HG02798 (cell line): ENCODE data around the gene CNTNAP4.

ENCODE experiments used
- ATAC-seq: cut with Tn5 transposase; IDR thresholded peaks from one replicate; pipeline ENCODE4 v1.9.1; 2021; ENCODE audit warnings: mild to moderate bottlenecking; ENCODE audit not compliant: unreplicated experiment, poor library complexity

CNTNAP4 gene

DNA sequence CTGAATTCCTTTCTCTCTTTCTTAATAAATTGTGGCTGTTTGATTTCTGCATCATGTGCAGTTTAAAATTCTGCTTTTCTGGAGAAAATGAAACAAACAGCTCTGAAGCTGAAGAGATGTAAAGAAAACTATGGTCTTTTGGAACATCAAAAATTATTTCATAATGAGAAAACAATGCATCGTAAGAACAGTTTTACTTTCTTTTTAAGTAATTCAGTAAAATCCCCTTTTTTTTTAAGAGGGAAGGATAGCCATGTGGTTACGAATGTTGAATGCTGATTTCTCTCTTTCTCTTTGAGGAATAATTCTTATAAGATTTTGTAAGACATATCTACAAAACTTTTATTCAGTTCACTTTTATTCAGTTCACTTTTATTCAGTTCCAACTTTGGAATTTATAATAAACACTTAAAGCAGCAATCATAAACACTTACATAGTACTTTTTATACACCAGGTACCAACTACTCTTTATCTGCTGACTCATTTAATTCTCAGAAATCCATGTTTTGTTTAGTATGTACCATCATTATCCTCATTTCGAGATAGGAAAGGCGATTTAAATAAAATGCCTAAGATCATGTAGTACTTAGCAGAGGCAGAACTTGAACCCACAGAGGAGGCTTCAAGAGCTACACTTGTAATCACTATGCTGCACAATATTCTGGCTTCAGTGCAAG, 26.6 kb downstream of the CNTNAP4 start:
- no peak for ATAC-seq

DNA sequence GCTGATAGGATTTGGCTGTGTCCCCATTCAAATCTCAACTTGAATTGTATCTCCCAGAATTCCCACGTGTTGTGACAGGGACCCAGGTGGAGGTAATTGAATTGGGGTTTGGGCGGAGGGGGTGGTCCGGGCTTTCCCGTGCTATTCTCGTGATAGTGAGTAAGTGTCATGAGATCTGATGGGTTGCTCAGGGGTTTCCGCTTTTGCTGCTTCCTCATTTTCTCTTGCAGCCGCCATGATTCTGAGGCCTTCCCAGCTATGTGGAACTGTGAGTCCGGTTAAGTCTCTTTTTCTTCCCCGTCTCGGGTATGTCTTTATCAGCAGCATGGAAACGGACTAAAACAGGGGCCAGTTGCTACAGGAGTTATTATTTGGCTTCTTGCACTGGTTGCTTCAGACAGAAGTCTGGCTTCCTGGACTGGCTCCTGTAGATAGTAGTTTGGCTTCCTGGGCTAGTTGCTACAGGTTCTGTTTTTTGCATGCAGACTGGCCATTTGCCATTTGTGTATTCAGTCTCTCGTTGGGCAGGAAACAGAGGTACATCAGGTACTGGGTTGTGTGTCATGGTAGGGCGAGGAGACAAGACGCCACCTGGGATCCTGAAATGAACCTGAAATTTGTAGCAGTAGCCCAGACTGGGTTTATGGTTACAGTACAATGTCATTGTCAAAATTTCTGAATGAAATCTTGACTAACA, 32.6 kb downstream of the CNTNAP4 start:
- ATAC-seq: no peak

DNA sequence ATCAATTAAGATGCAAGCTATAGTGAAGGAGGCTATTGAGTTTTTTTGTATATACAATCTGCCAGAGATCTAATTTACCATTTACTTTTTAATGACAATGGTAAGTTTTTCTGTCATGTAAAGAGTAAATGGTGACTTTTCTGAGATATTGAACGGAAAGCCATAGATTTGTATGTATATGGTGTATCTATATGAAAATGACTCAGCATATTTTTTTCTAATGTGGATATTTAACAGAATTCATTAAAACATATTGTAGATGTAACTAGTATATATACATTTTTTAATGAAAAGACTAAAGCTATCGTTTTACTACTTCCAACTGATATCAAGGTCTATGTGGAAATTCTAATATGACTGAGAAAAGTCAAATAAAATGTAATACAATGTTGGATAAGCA, 34.1 kb downstream of the CNTNAP4 start:
- ATAC-seq: no peak

DNA sequence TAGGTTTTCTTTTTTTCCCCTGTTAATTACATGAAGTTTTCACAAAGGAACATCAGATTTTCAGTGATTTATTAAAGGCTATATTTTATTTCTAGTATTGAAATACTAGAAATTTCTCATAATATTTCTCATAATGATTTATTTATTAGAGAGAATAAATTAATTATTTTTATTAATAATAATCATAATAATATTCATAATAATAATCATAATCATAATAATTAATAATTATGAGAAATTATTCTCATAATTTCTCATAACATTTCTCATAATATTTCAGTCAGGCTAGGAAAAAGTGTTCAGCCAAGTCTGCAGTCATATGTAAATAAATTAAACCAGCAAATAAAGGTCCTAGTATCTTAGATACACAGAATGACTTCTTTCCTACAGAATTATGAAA, 41.4 kb downstream of the CNTNAP4 start:
- ATAC-seq: no peak

DNA sequence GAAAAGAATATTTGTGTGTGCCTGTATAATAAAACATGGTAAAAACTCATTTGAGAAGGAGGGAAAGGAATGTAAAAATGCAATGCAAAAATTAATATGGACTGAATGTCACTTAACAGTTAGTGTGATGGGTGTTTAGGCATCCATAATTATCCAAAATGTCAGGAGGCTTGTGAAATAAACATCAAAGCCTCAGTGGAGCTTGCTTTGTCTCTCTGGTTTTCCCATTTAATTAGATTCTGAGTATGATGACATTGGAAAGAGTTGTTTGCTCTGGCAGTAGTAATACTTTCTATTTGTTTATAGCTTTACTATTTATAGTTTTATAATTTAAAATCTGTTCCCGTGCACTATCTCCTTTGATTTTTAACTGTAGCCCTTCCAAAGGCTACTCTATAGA, 51.9 kb downstream of the CNTNAP4 start:
- no peak for ATAC-seq

DNA sequence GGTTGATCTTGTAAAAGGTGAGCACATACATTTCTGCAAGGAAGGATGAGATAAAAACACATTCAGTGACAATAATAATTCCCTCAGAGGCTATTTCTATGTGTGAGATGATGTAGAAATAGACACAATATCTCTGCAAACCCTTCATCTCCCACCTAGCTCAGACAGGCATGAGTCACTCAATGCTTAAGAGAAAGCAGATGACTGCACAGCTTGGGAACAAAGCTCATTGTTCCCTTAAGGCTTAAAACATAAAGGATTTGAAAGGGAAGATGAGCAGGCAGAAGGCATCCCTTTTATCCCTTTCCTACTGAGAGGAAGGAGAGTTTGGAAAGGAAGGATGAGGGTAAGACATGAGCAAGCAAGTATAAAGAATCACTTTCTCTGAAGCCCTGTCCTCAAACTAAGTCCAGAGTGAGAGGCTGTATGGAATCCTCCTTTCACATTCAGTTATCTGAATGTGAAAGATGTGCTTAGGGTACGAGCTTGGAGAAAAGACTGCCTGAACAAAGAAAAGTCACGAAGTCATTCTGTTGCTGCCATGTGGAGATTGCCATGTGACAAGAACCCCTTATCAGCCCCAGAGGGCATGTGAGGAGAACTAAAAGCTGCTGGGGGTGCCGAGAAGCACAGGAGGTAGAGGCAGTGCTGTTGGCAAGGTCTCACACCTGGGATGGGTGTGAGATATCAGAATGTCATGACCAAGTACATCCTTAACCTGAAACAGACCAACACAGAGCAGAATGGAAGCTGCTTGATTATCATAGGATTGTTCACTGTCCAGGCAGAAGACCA, 58.2 kb downstream of the CNTNAP4 start:
- ATAC-seq: no peak

DNA sequence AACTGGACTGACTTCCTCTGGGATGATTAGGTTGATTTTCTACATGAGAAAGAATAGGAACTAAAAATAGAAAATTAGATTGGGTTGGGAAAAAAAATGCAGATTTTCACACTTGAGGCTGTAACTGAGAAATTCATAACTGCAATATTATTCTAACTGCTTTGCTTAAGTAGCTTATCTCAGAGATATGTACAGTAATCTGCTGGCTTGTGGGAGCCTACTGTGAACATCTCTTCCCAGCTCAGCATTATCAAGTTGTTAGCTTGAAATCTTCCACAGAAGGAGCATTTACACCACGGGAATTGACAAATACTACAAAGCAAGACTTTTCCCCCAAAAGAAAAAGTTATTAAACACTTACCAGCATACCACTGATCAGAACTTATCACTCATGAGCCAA, 58.9 kb downstream of the CNTNAP4 start:
- ATAC-seq: no peak

DNA sequence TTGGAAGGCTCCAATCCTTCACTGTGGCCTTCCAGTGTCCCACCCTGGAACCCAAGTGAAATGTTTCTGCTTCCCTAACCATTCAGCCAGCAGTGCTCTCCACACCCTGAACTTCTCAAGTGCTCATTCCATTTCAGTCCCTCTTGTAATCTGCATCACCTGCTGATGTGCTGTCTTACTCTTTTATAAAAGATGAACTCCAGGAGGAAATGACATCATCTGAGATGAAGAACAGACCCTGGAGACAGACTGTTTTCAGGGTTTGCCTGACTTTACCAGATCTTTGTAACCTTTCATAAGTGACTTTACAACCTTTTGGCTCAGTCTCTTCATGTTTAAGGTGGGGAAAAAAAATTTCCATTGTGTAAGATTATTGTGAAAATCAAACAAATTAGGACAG, 61.3 kb downstream of the CNTNAP4 start:
- no peak for ATAC-seq

DNA sequence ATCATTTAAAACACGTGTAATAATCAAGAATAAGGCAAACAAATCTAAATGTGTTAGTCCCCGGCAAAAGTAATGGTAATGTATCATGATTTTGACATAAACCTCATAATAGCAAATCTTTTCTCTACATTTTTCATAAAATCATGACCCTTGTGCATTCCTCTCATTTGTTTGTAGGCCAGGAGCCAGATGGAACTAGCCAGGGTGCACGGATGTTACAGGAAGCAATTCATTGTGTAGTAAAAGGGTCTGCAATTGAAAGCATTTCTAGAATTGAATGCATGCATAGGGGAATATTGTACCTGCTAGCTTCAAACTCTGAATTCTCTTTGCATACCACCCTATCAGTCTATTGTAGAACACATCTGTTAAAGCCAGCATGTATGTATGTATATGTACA, 66.6 kb downstream of the CNTNAP4 start:
- no peak for ATAC-seq

DNA sequence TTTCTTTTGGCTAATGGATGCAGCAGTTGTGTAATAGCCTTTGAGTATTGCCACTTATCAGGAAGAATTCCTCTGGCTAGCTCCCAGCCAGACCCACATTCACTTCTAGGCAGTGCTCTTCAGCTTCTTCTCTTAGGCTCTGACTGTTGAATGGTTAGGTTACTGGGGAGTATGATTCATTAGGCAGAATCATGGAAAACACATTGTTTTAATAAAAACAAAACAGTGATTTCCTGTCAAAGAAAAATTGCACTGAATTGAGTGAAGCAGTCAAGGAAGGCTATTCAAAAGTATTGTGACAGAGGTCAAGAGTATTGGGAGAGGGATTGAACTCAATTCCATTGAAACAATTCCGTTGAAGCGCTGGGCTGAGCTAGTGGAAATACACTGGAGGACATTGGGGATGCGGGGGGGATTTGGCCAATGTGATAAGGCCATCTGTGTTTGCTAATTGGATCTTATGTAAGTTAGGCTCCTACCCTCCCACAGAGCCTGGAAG, 68.0 kb downstream of the CNTNAP4 start:
- ATAC-seq: no peak

DNA sequence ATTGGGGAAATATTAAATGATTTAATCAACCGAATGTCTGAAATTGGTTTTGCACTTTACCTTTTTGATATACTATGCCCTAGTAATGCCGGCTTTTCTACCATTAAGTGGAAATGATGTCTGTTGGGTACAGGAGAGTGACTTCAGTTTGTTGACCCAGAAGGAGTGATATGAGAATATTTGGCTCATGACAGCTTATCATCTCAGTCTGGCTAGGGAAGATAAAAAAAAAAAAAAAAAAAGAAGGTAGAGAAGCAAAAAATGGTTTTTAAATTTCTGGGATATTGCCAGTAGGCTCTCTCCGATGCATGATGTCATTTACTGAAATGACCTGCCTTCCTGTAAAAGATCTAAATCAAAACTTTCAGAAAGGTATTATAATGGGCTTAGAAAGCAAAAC, 69.0 kb downstream of the CNTNAP4 start:
- ATAC-seq: no peak

DNA sequence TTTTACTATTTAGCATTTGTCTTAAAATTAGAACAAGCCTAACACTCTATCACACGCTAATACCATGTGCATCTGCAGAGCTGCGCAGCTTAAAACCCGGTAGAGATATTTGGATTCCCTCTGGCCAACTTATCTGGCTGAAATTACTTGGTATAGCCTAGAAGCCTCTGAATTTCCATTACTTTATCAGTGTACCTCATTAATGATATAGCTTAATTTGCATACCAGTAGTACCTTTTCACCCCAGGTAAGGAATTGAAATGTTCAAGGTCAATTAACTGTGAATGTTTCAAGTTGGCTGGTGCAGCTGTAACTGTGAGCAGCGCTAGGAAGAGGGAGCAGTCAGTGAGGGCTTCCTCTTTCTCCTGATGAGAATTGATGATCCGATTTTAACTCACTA, 74.2 kb downstream of the CNTNAP4 start:
- no peak for ATAC-seq

DNA sequence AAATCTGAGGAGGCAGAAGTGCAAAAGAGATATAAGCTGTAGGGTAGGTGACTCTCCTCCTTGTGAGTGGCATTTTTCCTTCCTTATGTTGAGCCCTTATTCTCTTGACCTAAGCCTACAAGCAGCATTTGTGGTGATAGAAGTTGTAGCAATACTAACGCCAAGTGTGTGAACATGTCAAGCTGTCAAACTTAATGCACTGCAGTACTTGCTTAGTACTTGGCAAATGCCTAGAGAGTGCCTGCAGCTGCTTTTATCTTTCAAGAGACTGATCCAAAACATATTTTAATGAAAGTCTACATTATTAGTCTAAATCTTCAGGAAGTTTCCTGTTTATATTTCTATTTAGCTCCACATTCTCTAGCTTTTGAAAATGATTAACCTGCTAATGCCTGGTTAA, 83.2 kb downstream of the CNTNAP4 start:
- no peak for ATAC-seq

DNA sequence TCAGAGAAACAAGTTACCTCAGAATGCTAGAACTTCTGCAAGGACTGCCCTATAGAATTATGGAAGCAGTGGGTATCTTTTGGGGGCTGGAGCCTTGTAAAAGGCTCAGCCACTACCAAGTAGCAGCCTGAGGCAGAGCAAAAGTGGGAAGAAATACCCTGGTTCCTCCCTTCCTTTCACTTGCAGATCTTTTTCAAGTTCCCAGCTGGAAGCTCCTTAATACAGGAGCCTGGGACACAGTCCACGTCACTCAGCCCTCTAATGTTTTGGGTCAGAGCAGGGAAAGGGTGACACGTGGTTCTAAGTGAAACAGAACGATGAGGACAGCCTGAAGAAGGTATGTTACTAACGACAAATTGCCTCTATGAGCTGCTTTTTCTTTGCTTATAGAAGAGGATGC, 93.1 kb downstream of the CNTNAP4 start:
- ATAC-seq: no peak

DNA sequence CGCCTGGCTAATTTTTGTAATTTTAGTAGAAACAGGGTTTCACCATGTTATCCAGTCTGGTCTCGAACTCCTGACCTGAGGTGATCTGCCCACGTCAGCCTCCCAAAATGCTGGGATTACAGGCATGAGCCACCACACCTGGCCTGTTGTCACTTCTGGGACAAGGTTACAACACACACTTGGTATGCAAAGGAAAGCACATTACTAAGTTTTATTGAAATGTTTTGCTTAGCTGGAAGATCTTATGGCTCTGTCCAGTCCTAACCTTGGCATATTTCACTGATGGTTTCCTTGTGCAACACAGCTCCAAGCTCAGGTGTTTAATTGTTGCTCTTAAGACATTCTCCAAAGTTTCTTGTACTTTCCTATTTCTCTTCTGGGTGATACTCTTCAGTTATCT, 94.2 kb downstream of the CNTNAP4 start:
- no peak for ATAC-seq

DNA sequence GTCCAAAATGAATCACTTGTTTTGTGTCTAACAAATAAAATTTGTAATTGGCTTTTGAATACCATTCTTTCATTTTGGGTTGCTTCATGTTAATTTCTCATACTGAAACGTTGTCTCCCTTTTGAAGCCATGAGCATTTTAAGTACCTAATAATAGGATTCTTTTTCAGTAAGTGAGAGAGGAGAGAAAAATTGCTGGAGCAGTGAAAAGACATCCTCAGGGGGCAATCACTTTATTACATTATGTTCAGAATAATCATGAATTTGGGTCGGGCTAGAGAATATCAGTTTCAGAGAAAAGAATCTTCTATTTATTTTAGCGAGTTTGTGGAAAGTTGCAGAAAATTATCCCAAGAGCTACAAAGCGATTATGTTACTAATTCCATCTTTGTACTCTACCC, 96.8 kb downstream of the CNTNAP4 start:
- ATAC-seq: no peak

DNA sequence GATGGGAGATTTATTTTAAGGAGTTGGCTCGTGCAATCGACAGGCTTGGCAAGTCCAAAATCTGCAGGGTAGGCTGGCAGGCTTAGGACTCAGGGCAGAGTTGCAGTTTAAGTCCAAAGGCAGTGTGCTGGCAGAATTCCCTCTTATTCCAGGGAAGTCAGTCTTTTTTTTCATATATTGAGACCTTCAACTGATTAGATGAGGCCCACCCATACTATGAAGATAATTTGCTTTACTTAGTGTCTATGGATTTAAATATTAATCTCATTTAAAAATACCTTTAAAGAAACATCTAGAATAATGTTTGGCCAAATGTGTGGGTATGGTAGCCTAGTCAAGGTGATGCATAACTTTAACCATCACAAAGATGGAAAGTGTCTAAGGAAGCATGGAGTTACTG, 99.8 kb downstream of the CNTNAP4 start:
- ATAC-seq: no peak

DNA sequence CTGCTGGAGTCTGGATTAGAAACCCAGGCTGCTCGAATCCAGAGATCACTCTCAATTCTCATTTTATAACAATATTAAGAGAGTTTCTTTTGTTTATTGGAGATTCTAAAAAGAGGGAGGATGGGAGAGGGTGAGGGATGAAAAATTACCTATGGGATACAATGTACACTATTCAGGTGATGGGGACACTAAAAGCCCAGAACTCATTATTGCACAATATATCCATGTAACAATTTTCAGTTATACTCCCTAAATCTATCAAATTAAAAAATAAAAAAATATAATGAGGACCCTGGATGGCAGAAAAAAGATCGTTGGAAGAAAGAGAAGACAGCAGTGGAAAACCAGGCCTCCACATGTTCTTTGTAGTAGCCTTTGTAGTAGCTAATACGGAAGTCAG, 100.8 kb downstream of the CNTNAP4 start:
- no peak for ATAC-seq

DNA sequence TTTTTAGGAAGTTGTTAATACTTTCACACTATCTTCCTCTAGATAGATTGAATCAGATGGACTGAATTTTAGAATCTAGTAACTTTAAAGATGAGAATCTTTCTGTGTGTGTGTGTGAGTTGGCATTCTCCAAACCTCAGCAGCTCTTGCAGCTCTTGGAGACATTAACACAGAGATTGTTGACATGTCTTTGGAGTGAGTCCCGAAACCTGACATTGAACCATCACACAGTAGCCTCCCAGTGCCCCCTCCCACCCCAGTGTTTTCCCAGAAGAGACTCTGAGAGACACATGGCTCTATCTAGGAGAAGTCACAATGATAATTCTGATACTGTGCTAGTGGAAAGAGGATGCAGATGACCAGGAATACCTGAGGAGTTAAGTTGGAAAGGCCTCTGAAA, 103.9 kb downstream of the CNTNAP4 start:
- ATAC-seq: no peak

DNA sequence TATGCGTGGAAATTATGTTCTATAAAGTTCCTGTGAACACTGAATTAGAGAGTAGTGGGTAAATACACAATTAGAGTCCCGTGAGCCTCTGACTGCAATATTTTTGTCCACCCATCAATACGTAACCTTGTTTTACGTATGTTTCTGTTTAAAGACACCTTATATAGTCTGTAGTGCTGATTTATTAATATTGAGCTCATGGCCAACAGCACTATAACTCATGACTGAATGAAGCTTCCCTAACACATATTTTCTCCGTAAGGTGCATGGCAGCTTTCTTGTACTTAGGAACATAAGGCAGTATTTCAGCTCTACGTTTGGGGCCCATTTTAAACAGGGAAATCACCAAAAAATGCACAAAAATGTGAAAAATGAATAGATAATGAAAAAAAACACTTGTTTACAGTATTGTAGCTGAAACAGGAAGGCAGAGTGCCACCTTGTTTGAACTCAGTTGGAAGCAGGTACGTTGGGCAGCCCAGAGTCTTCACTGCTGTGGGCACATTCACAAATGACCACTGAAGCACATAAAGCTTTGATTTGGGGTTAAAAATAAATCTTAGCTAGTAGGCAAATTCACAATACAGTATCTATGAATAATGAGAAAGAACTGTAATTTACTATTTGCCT, 108.5 kb downstream of the CNTNAP4 start:
- no peak for ATAC-seq

DNA sequence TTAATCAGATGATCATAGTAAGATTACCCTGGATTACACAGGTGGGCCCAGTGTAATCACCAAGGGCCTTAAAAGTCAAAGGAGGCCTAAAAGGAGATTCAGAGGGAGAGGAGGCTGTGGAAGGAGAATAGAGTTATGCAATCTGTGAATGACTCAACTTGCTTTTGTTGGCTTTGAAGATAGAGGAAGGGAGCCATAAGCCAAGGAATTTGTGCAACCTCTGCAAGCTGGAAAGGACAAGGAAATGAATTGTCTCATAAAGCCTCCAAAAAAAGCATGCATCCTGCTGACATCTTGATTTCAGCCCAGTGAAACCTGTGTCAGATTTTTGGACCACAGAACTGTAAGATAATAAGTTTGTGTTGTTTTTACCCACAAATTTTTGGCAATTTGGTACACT, 109.6 kb downstream of the CNTNAP4 start:
- no peak for ATAC-seq
